ENCODE measurements around the gene MPG. TPM values are rescaled to one million over a fixed set of nuclear protein-coding genes. Genes with fewer than 3 reads are reported as not detected.

MPG gene
- total and polyA plus RNA-seq, 10 of the 15 experiments (the other 5 are each of a cell fraction or from before 2014, with no cell fraction given): 0.32 to 193 (median 55.7) TPM

GRCh38 chr16:72561-73548, 5.2 kb upstream of the MPG start, which contains the start of gene RHBDF1 (continued):
- peak in 1 of 2 experiments; percentile 43; a peak in 2 of 4 replicates for TF ChIP-seq BHLHE40 (IDR thresholded peaks at IDR 0.05; ENCODE audit: borderline replicate concordance in 1 of 2, low read depth in 2 of 2, low read length in 1 of 2)
- TF ChIP-seq EZH2 (IDR thresholded peaks at IDR 0.05; ENCODE audit: borderline replicate concordance, control insufficient read depth, low read depth, low read length): 0 out of 2 replicates have a peak, but pooled peaks have one; percentile 57
- TF ChIP-seq ZZZ3 (IDR thresholded peaks at IDR 0.05; ENCODE audit: control insufficient read depth, insufficient read length, low read depth): no peak
- TF ChIP-seq NFYA (IDR thresholded peaks at IDR 0.05; ENCODE audit: borderline replicate concordance, low read depth, low read length): no peak
- TF ChIP-seq MYC (IDR thresholded peaks at IDR 0.05; ENCODE audit: insufficient read depth, insufficient read length, insufficient replicate concordance, low read length, severe bottlenecking): no peak
- no peak for TF ChIP-seq CHD4 (IDR thresholded peaks at IDR 0.05)
- no peak for TF ChIP-seq YBX1 (IDR thresholded peaks at IDR 0.05)
- 0 out of 2 replicates have a peak, but pooled peaks have one; percentile 30 for TF ChIP-seq GATAD2B (conservative IDR thresholded peaks at IDR 0.05; ENCODE audit: low read depth)
- TF ChIP-seq, protein P1, sequence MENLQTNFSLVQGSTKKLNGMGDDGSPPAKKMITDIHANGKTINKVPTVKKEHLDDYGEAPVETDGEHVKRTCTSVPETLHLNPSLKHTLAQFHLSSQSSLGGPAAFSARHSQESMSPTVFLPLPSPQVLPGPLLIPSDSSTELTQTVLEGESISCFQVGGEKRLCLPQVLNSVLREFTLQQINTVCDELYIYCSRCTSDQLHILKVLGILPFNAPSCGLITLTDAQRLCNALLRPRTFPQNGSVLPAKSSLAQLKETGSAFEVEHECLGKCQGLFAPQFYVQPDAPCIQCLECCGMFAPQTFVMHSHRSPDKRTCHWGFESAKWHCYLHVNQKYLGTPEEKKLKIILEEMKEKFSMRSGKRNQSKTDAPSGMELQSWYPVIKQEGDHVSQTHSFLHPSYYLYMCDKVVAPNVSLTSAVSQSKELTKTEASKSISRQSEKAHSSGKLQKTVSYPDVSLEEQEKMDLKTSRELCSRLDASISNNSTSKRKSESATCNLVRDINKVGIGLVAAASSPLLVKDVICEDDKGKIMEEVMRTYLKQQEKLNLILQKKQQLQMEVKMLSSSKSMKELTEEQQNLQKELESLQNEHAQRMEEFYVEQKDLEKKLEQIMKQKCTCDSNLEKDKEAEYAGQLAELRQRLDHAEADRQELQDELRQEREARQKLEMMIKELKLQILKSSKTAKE (IDR thresholded peaks at IDR 0.05; ENCODE audit: low read depth, poor library complexity, severe bottlenecking): no peak
- TF ChIP-seq, protein P2, sequence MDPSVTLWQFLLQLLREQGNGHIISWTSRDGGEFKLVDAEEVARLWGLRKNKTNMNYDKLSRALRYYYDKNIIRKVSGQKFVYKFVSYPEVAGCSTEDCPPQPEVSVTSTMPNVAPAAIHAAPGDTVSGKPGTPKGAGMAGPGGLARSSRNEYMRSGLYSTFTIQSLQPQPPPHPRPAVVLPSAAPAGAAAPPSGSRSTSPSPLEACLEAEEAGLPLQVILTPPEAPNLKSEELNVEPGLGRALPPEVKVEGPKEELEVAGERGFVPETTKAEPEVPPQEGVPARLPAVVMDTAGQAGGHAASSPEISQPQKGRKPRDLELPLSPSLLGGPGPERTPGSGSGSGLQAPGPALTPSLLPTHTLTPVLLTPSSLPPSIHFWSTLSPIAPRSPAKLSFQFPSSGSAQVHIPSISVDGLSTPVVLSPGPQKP (IDR thresholded peaks at IDR 0.05; ENCODE audit: low read depth, low read length): no peak
- no peak for TF ChIP-seq ATF7 (IDR thresholded peaks at IDR 0.05; ENCODE audit: low read depth)
- no peak for TF ChIP-seq EP300 (IDR thresholded peaks at IDR 0.05; ENCODE audit: borderline replicate concordance in 1 of 2, control insufficient read depth in 1 of 2, low read depth in 2 of 2, low read length in 2 of 2)
- TF ChIP-seq TCF3 (IDR thresholded peaks at IDR 0.05; ENCODE audit: borderline replicate concordance, insufficient read depth, low read depth, low read length): no peak
- TF ChIP-seq POLR2A (IDR thresholded peaks at IDR 0.05; ENCODE audit: low read depth, low read length): no peak
- no peak for TF ChIP-seq SREBF1 (IDR thresholded peaks at IDR 0.05; ENCODE audit: low read length)
- no peak for TF ChIP-seq MEF2A (IDR thresholded peaks at IDR 0.05; ENCODE audit: insufficient read depth, low read depth, low read length)
- TF ChIP-seq, protein P3, sequence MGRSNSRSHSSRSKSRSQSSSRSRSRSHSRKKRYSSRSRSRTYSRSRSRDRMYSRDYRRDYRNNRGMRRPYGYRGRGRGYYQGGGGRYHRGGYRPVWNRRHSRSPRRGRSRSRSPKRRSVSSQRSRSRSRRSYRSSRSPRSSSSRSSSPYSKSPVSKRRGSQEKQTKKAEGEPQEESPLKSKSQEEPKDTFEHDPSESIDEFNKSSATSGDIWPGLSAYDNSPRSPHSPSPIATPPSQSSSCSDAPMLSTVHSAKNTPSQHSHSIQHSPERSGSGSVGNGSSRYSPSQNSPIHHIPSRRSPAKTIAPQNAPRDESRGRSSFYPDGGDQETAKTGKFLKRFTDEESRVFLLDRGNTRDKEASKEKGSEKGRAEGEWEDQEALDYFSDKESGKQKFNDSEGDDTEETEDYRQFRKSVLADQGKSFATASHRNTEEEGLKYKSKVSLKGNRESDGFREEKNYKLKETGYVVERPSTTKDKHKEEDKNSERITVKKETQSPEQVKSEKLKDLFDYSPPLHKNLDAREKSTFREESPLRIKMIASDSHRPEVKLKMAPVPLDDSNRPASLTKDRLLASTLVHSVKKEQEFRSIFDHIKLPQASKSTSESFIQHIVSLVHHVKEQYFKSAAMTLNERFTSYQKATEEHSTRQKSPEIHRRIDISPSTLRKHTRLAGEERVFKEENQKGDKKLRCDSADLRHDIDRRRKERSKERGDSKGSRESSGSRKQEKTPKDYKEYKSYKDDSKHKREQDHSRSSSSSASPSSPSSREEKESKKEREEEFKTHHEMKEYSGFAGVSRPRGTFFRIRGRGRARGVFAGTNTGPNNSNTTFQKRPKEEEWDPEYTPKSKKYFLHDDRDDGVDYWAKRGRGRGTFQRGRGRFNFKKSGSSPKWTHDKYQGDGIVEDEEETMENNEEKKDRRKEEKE (IDR thresholded peaks at IDR 0.05): no peak
- TF ChIP-seq, protein P4, sequence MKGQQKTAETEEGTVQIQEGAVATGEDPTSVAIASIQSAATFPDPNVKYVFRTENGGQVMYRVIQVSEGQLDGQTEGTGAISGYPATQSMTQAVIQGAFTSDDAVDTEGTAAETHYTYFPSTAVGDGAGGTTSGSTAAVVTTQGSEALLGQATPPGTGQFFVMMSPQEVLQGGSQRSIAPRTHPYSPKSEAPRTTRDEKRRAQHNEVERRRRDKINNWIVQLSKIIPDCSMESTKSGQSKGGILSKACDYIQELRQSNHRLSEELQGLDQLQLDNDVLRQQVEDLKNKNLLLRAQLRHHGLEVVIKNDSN (IDR thresholded peaks at IDR 0.05; ENCODE audit: borderline replicate concordance, extremely low read length, insufficient read depth, low read depth, low read length): peak; percentile 15
- TF ChIP-seq HDGF (IDR thresholded peaks at IDR 0.05): 0 out of 2 replicates have a peak, but pooled peaks have one; percentile 29
- no peak for TF ChIP-seq SP1 (IDR thresholded peaks at IDR 0.05; ENCODE audit: low read depth, low read length)
- no peak for TF ChIP-seq BMI1 (IDR thresholded peaks at IDR 0.05; ENCODE audit: borderline replicate concordance)

Data from GM12878 (cell line).